Small intestine (tissue), 7 donors: ENCODE data around the gene PHACTR3. TPM values are rescaled to one million over a fixed set of nuclear protein-coding genes. Genes with fewer than 3 reads are reported as not detected.

Experiments
- DNase-seq, 2 donors: peaks; one replicate each; pipeline versions ENCODE4 v3.0.0 to v3.0.0-alpha.2; 2013
- FAIRE-seq: peaks from 2 replicates; lab custom pipeline; 2012; peaks lifted over from hg19 to GRCh38; lab: Jason Lieb, UNC
- H3K27ac ChIP-seq, 3 donors: one replicate each; pipeline ENCODE4 v1.5.1; 2013; ENCODE audit warnings: low read length in 2 of 3, mild to moderate bottlenecking in 2 of 3, control low read depth in 1 of 3, inconsistent platforms in 1 of 3, low read depth in 1 of 3, moderate library complexity in 1 of 3
- H3K27me3 ChIP-seq, 3 donors: one replicate each; pipeline ENCODE4 v1.6.1; 2013; ENCODE audit warnings: low read length in 3 of 3, inconsistent platforms in 1 of 3; ENCODE audit not compliant: control insufficient read depth in 3 of 3, insufficient read depth in 3 of 3
- H3K36me3 ChIP-seq, 3 donors: one replicate each; pipeline ENCODE4 v1.6.1; 2013; ENCODE audit warnings: low read length in 3 of 3, inconsistent platforms in 1 of 3, low read depth in 1 of 3, mild to moderate bottlenecking in 1 of 3, moderate library complexity in 1 of 3; ENCODE audit not compliant: control insufficient read depth in 3 of 3, insufficient read depth in 2 of 3
- H3K4me1 ChIP-seq, 3 donors: one replicate each; pipeline ENCODE4 v1.6.1; 2013; ENCODE audit warnings: low read length in 2 of 3, inconsistent platforms in 1 of 3, low read depth in 1 of 3, mild to moderate bottlenecking in 1 of 3, moderate library complexity in 1 of 3; ENCODE audit not compliant: control insufficient read depth in 3 of 3, insufficient read depth in 2 of 3
- H3K4me3 ChIP-seq, 3 donors: one replicate each; pipeline ENCODE4 v1.5.1; 2013; ENCODE audit warnings: low read length in 3 of 3, control low read depth in 1 of 3, inconsistent platforms in 1 of 3, low read depth in 1 of 3, mild to moderate bottlenecking in 1 of 3, moderate library complexity in 1 of 3
- H3K9me3 ChIP-seq, 2 donors: one replicate each; pipeline ENCODE4 v1.6.1; 2013; ENCODE audit warnings: low read depth in 1 of 2, low read length in 1 of 2; ENCODE audit not compliant: control insufficient read depth in 2 of 2, insufficient read depth in 1 of 2
- WGBS, 3 donors: extraction: QIAGEN DNeasy Blood & Tissue Kit; methylation state at CpG; one replicate each; pipeline ENCODE4 v1.1.7; 2013; 5-methylcytosine and 5-hydroxymethylcytosine counted together
- polyA plus RNA-seq, 4 donors: library from polyadenylated mRNA; stranded (reverse) in 3 of 4; unstranded in 1 of 4; fragments of 200-250 nt in 3 of 4; fragments of 120-200 nt in 1 of 4; gene quantifications; one replicate each; pipeline versions ENCODE4 v1.2.1 to v1.2.3, GENCODE V29; 2013
- donor health status: healthy with polysubstance abuse.
- donor health status: control.
- donor health status: control.
- donor health status: Bipolar disorder and iron deficiency.
- donor health status: healthy.

PHACTR3 gene
- polyA plus RNA-seq, 4 donors: 1.9 to 7.1 (median 4.9) TPM

DNA sequence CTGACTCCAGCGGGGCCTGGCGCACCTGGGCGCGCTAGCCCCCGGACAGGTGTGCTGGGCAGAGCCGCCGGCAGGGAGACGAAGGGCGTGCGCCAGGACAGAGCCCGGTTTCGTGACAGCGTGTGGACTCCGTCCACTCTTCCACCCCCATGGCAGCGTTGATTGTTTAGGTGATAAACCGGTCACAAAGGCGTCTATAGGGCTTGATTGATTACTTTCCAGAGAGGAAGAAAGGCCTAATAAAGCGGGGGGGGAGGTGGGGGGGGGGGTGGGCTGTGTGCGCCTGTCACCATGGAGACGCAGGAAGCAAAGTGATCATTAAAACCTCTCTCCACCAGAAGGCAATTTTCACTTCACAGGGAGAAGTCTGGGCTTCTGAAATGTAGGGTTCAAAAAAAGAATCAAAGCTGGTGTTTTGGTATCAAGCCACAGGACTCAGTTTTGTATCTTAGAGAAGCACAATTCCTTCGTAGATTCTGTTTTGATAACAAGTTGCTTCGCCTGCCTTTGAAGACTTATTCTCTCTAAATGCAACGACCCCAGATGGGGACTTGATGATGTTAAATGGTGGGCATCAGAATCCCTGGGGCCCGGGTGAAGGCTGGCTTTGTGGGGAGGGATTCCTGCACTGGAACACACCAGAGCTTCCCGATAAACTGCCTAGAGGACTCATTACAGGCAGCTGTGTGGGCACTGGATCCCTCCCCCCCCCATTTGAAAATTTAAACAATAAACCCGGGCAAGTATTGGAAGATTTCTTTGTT, 1.4 kb downstream of the PHACTR3 start:
- DNase-seq: peak; percentile 8 to 10
- no peaks in the 10 kb centered on the region for H3K4me1 ChIP-seq
- no peak for FAIRE-seq
- WGBS, 3 donors: 3 to 14% (median 4%) methylated on average over 25 to 26 of the region's 26 CpGs
- H3K36me3 ChIP-seq: no peaks in the 10 kb centered on the region
- H3K9me3 ChIP-seq: no peaks in the 10 kb centered on the region
- H3K4me3 ChIP-seq: no peak overlapping the region
- no peak overlapping the region for H3K27ac ChIP-seq
- H3K27me3 ChIP-seq: peaks cover 4 to 52% (median 33%) of the 10 kb centered on the region in 3 donors

DNA sequence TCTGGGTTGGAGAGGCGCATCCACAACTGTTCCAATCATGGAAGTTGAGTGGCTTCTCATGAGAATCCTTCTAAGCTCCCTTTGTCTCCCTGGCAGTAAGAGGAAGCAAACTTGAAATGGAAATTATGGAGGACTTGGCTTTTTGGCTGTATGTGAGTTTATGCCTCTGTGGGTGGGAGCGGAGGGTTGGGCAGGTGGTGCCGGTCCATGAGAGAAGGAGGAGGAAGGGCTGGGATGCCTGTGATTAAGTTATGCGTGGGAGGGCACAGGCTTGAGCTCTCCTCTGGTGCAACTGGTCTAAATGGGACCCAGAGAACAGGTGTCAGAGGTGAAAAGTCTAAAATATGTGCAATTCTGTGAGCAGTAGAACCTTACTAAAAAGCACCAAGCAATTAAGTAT, 2.2 kb downstream of the PHACTR3 start:
- WGBS, 3 donors: 62 to 72% (median 64%) methylated on average over 4 of the region's 4 CpGs
- no peaks in the 10 kb centered on the region for H3K36me3 ChIP-seq
- H3K27ac ChIP-seq: no peak overlapping the region
- no peak for FAIRE-seq
- H3K4me3 ChIP-seq: no peak overlapping the region
- H3K27me3 ChIP-seq: peaks cover 4 to 50% (median 31%) of the 10 kb centered on the region in 3 donors
- no peak for DNase-seq
- no peaks in the 10 kb centered on the region for H3K4me1 ChIP-seq
- no peaks in the 10 kb centered on the region for H3K9me3 ChIP-seq

DNA sequence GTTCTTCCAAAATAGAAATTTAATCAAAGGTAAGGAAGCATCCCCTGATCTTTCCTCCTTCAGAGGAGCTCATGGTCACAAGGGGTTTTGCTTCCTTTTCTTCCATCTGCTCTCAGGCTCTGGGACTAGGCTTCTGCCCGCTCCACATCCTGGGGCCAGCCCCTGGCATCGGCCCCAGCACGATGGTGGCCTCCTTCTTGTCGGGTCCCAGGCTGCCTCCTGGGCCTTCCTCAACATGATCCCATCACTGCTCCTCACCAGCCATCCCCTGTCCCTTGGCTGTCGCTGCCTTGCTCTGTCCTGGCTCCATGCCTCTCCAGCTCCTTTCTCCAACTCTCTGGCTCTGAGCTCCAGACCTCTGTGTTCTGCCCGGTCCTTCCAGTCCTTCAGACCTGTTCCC, 4.1 kb downstream of the PHACTR3 start:
- H3K27me3 ChIP-seq: peaks cover 4 to 40% (median 19%) of the 10 kb centered on the region in 3 donors
- H3K4me3 ChIP-seq: no peak overlapping the region
- H3K9me3 ChIP-seq: no peaks in the 10 kb centered on the region
- H3K36me3 ChIP-seq: no peaks in the 10 kb centered on the region
- FAIRE-seq (no peak), DNase-seq (no peak)
- WGBS, 3 donors: 81 to 90% (median 90%) methylated on average over 6 of the region's 6 CpGs
- H3K27ac ChIP-seq: no peak overlapping the region
- no peaks in the 10 kb centered on the region for H3K4me1 ChIP-seq

DNA sequence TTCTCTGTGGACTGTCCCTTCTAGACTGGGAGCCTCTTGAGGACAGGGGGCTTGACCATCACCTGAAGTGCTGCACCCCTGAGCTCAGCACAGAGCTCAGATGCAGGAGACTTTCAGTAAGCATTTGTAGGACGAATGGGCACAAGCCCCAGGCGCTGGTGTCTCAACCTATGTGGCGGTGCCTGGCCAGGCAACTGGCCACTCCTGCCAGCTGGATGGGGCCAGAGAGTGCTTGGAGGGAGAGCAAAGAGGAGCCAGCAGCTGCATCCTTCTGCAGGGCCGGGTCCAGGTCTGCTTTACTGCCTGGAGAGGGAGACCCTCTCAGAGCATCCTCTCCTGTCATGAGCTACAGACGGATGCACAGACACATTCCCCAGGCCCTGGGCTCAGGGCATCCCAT, 4.5 kb downstream of the PHACTR3 start:
- Histone ChIP-seq H3K4me1 (no peaks in the 10 kb centered on the region), H3K27me3 (peaks cover 4 to 36% (median 15%) of the 10 kb centered on the region in 3 donors), H3K9me3 (no peaks in the 10 kb centered on the region), H3K4me3 (no peak overlapping the region), H3K36me3 (no peaks in the 10 kb centered on the region), H3K27ac (no peak overlapping the region)
- FAIRE-seq (no peak), DNase-seq (no peak)
- 70 to 80% (median 73%) methylated on average over 5 of the region's 5 CpGs for WGBS, 3 donors

DNA sequence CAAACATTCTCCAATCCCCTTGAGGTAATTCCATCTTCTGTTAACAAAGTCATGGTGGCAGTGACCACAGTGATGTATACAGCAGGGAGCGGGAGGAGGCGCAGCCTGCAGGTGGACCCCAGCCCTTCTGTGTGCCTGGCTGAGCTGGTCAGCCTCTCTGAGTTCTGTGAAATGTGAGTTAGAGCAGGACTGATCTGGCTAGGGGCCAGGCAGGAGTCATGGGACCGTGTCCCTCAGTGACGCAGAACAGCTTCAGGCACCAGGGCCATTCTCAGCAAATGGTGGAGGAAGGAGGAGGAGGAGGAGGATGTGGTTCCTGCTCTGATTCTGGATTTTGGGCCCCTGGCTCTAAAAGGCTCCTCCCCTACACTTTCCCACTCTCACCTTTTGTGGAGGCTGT, 6.9 kb downstream of the PHACTR3 start:
- Histone ChIP-seq H3K36me3 (no peaks in the 10 kb centered on the region), H3K4me1 (no peaks in the 10 kb centered on the region), H3K27ac (no peak overlapping the region), H3K4me3 (no peak overlapping the region), H3K9me3 (no peaks in the 10 kb centered on the region), H3K27me3 (peaks cover 0 to 20% (median 4%) of the 10 kb centered on the region in 3 donors)
- no peak for DNase-seq
- FAIRE-seq: no peak
- WGBS, 3 donors: 71 to 88% (median 82%) methylated on average over 4 of the region's 4 CpGs

DNA sequence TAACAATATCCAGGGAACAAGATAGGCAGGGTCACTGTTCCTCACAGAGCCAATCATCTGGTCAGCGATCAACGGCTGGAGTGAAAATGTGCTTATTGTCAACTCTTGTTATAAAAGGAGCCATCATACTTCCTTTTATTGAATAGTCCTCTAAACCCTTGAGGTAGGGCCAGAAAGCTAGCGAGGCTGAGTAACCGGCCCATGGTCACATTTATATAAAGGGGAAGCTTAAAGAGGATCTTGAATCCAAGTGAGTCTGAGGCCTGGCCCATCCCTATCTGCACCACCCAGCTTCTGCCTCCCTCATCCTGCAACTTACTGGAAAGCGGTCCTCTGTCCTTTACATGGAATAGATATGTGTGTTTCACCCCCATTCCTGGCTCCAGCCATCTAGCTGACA, 9.5 kb downstream of the PHACTR3 start:
- H3K9me3 ChIP-seq: no peaks in the 10 kb centered on the region
- DNase-seq: no peak
- FAIRE-seq: no peak
- H3K27ac ChIP-seq: no peak overlapping the region
- no peaks in the 10 kb centered on the region for H3K4me1 ChIP-seq
- no peaks in the 10 kb centered on the region for H3K36me3 ChIP-seq
- peaks cover 0 to 4% (median 0%) of the 10 kb centered on the region in 3 donors for H3K27me3 ChIP-seq
- WGBS, 3 donors: 81 to 90% (median 87%) methylated on average over 5 of the region's 5 CpGs
- H3K4me3 ChIP-seq: no peak overlapping the region

DNA sequence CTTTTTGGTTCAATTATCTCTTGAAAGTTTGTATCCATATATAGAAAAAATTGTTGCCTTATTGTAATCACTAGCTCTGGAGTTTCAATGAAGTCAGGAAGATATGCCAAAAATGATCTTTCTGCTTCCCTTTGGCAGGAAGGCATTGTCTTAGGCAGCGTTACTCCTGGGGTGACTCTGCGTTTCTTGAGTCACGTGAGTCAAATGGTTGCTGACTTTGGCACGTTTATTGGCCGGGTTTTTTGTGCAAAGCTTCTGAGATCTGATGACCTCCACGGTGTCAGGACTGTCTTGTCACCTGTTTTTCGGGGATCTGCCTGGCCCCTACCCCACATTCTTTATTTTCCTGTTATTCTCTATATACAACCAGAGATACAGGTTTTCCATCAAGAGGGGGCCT, 10.4 kb downstream of the PHACTR3 start:
- FAIRE-seq (no peak), DNase-seq (no peak)
- H3K4me1 ChIP-seq: no peaks in the 10 kb centered on the region
- no peaks in the 10 kb centered on the region for H3K36me3 ChIP-seq
- WGBS, 3 donors: 68 to 81% (median 78%) methylated on average over 7 of the region's 7 CpGs
- no peak overlapping the region for H3K4me3 ChIP-seq
- no peaks in the 10 kb centered on the region for H3K9me3 ChIP-seq
- peaks cover 0 to 4% (median 0%) of the 10 kb centered on the region in 3 donors for H3K27me3 ChIP-seq
- no peak overlapping the region for H3K27ac ChIP-seq

DNA sequence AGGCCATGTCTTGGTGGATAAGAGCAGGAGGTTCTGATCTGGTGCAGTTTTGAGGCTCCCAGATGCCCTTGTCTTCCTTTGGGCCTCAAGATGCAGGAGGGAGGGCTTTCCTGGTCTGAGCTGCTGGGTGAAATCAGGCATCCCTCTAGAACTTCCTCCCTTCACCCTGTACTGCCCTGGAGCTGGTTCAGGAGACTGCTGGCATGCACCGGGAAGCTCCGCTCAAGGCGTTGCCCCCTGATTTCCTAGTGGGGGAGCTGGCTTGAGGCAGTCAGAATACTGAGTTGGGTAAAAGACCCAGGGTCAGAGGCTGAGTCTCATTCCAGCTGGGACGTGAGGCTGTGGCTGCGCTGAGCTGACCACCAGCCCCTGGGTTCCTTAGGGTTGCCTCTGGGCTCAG, 12.0 kb downstream of the PHACTR3 start:
- Histone ChIP-seq H3K36me3 (no peaks in the 10 kb centered on the region), H3K27ac (no peak overlapping the region), H3K4me1 (no peaks in the 10 kb centered on the region), H3K9me3 (no peaks in the 10 kb centered on the region), H3K4me3 (no peak overlapping the region), H3K27me3 (peaks cover 0 to 4% (median 0%) of the 10 kb centered on the region in 3 donors)
- 65 to 89% (median 75%) methylated on average over 5 of the region's 5 CpGs for WGBS, 3 donors
- DNase-seq (no peak), FAIRE-seq (no peak)
